HEK293T (cell line): Measurements from ENCODE around the gene NPR3.
"Not testable (repeated sequence)": the region's sequence is repeated elsewhere in the genome, so short reads cannot be mapped to it uniquely, and the experiment has no call there.

Source experiments
- NFRKB ChIP-seq: fragments of 450-650 bp; IDR thresholded peaks from 2 replicates; pipeline ENCODE4 v1.6.1; 2016; ENCODE audit warnings: mild to moderate bottlenecking, moderate library complexity
- SP1 ChIP-seq: fragments of 450-650 bp; IDR thresholded peaks from 2 replicates; pipeline ENCODE4 v1.6.1; 2017

- TF ChIP-seq NFRKB, SP1: not testable (repeated sequence)
These were observed 94.3 kb downstream of the NPR3 start for GRCh38 chr5:32805462-32805861.
